Measurements from ENCODE around the gene NME7. TPM values are rescaled to one million over a fixed set of nuclear protein-coding genes. Genes with fewer than 3 reads are reported as not detected.

NME7 gene
- total RNA-seq, 1 experiment from 2014 or later, result 30.3 TPM

- H3K27ac ChIP-seq (ENCODE audit: low read length), result no peak overlapping the region
- POLR2A ChIA-PET, result no interaction called here
- CTCF ChIA-PET, result no interaction called here
These were observed 234.9 kb downstream of the NME7 start for GRCh38 chr1:169132512-169133227.

GRCh38 chr1:169130683-169131082, 236.9 kb downstream of the NME7 start:
- TF ChIP-seq REST (IDR thresholded peaks at IDR 0.05; ENCODE audit: insufficient read depth in 1 of 2, low read depth in 2 of 2, low read length in 1 of 2) (no peak), SIN3A (IDR thresholded peaks at IDR 0.05; ENCODE audit: borderline replicate concordance, insufficient read depth, low read depth, low read length) (no peak), POLR2AphosphoS5 (IDR thresholded peaks at IDR 0.05; ENCODE audit: low read depth, low read length) (no peak), TCF7L2 (IDR thresholded peaks at IDR 0.05; ENCODE audit: low read depth, low read length) (no peak), CTCF (IDR thresholded peaks at IDR 0.05) (no peak)
- Histone ChIP-seq H3K9me3 (ENCODE audit: control insufficient read depth, insufficient read depth, low read depth, low read length) (no peaks in the 10 kb centered on the region), H3K27ac (ENCODE audit: low read length) (no peak overlapping the region), H3K4me3 (ENCODE audit: low read depth in 2 of 2, low read length in 2 of 2) (no peak overlapping the region), H3K36me3 (ENCODE audit: control insufficient read depth, insufficient read depth, low read length) (peaks cover 10% of the 10 kb centered on the region), H3K4me1 (ENCODE audit: control insufficient read depth, insufficient read depth, low read length) (no peaks in the 10 kb centered on the region), H3K27me3 (ENCODE audit: control insufficient read depth, insufficient read depth, low read length) (no peaks in the 10 kb centered on the region)
- ChIA-PET POLR2A (no interaction called here), CTCF (no interaction called here)
- in situ Hi-C loops (cut with HindIII; ENCODE audit: low pct_unique_long_range_greater_than_20kb, low sequenced_read_pairs) (no loop called here), intact Hi-C loops (cut with micrococcal nuclease; ENCODE audit: unreplicated experiment) (loop anchor here (5.0 kb wide), 1 partner anchor 217 kb away; no protein-coding TSS in a partner anchor)
- no peak for ATAC-seq
- BruUV-seq (replicated peaks), result no TSS peak
- no peak for DNase-seq (ENCODE audit: low read depth, low spot score)

More at GRCh38 chr1:169132512-169133227, 234.9 kb downstream of the NME7 start:
- no peak for ATAC-seq
- TF ChIP-seq TCF7L2 (IDR thresholded peaks at IDR 0.05; ENCODE audit: low read depth, low read length), result no peak
- TF ChIP-seq REST (IDR thresholded peaks at IDR 0.05; ENCODE audit: insufficient read depth in 1 of 2, low read depth in 2 of 2, low read length in 1 of 2), result no peak
- TF ChIP-seq CTCF (IDR thresholded peaks at IDR 0.05), result no peak
- TF ChIP-seq SIN3A (IDR thresholded peaks at IDR 0.05; ENCODE audit: borderline replicate concordance, insufficient read depth, low read depth, low read length), result no peak
- no peak for TF ChIP-seq POLR2AphosphoS5 (IDR thresholded peaks at IDR 0.05; ENCODE audit: low read depth, low read length)
- Histone ChIP-seq H3K4me3 (ENCODE audit: low read depth in 2 of 2, low read length in 2 of 2) (no peak overlapping the region), H3K27me3 (ENCODE audit: control insufficient read depth, insufficient read depth, low read length) (no peaks in the 10 kb centered on the region), H3K9me3 (ENCODE audit: control insufficient read depth, insufficient read depth, low read depth, low read length) (no peaks in the 10 kb centered on the region), H3K4me1 (ENCODE audit: control insufficient read depth, insufficient read depth, low read length) (no peaks in the 10 kb centered on the region), H3K36me3 (ENCODE audit: control insufficient read depth, insufficient read depth, low read length) (peaks cover 6% of the 10 kb centered on the region)
- DNase-seq (ENCODE audit: low read depth, low spot score), result no peak
- BruUV-seq (replicated peaks), result no TSS peak
- in situ Hi-C loops (cut with HindIII; ENCODE audit: low pct_unique_long_range_greater_than_20kb, low sequenced_read_pairs) (no loop called here), intact Hi-C loops (cut with micrococcal nuclease; ENCODE audit: unreplicated experiment) (loop anchor here (5.0 kb wide), 1 partner anchor 215 kb away; no protein-coding TSS in a partner anchor)
